Activated CD4-positive, alpha-beta T cell treated with anti-CD3 and anti-CD28 coated beads for 48 hours (primary cell): Measurements from ENCODE around the gene RIMS1.

Experiments
- DNase-seq: peaks from one replicate; pipeline ENCODE4 v3.0.0-alpha.2; 2020

RIMS1 gene

GRCh38 chr6:72417759-72418158 is 531.4 kb downstream of the RIMS1 start:
- DNase-seq = no peak

- no peak for DNase-seq
Observed at GRCh38 chr6:72418495-72418894, 532.1 kb downstream of the RIMS1 start.

GRCh38 chr6:72419966-72420365 is 533.6 kb downstream of the RIMS1 start:
- no peak for DNase-seq

GRCh38 chr6:72420409-72420808 is 534.1 kb downstream of the RIMS1 start:
- no peak for DNase-seq

GRCh38 chr6:72421387-72421786 is 535.0 kb downstream of the RIMS1 start:
- DNase-seq = no peak

GRCh38 chr6:72422171-72422570 is 535.8 kb downstream of the RIMS1 start:
- no peak for DNase-seq

GRCh38 chr6:72424476-72424875 is 538.1 kb downstream of the RIMS1 start:
- DNase-seq = no peak

- no peak for DNase-seq
Observed at GRCh38 chr6:72425003-72425681, 538.8 kb downstream of the RIMS1 start.

- no peak for DNase-seq
Observed at GRCh38 chr6:72440611-72441010, 554.3 kb downstream of the RIMS1 start.

GRCh38 chr6:72446430-72446829 is 560.1 kb downstream of the RIMS1 start:
- DNase-seq = no peak
